Measurements from ENCODE around the gene PCNX2.
"Not testable (repeated sequence)": the region's sequence is repeated elsewhere in the genome, so short reads cannot be mapped to it uniquely, and the experiment has no call there.

PCNX2 gene

DNA sequence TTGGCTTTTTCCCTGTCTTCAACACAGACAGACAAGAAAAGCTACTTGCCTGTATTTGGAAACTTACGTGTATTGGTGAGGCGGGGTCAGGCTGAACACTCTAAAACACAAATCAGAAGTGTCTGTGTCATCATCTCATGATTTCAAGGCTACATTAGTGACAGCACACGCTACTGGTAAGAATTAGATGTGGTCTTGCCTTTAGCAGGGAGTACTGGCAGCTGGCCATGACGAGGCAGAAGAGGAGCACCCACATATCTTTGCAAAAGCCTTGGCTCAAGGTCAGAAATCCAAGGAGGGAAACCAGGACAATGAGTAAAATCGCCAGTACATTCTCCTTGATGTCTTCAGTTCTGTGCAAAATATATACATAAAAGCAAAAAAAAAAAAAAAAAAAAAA lies 77.7 kb downstream of the PCNX2 start:
- no peak for DNase-seq (ENCODE audit: low spot score)

DNA sequence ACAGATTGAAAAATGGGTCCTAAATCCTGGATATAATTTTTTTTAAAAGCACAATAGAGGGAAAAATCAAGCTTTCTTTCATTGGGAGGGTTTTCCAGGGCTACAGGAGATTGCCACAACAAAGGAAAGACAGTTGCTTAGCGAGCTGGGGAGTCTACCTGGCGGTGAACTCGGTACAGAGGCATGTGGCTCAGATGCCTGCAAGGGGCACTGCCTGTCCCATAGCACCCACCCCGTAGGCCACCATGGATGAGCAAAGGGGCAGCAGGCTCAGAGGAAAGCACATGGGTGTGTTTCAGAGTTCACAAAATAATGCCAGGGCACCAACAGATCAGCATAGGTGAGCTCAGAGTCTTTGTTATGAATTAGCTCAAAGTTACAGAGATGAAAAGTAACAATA lies 79.5 kb downstream of the PCNX2 start:
- no peak for DNase-seq (ENCODE audit: low spot score)

DNA sequence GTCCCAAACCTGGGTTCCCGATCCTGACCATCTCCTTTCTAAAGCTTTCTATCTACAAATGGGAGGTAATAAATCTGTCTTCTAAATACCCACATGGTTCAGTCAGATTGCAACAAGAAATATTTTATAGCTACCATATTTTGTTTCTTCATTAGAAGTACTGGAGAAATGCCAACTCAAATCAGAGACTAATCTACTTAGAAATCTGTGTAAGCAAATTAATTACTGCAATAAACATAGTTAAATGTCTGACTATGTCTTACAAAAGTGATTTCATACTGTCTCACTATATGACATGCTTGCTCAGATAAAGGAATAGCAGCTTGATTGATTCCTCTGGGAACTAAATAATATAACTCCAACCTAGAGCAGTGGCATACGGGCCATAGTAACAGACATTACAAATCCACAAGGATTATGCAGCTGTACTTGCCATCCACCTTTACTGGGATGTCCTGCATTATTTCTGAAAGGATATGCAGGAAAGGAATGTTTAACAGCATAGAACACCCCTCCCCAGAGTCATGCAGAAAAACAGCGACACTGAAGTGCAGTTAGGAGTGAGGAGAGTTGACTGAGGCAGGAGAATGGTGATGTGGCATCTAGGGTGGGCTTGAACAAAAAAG lies 80.3 kb downstream of the PCNX2 start:
- no peak for DNase-seq (ENCODE audit: low spot score)

DNA sequence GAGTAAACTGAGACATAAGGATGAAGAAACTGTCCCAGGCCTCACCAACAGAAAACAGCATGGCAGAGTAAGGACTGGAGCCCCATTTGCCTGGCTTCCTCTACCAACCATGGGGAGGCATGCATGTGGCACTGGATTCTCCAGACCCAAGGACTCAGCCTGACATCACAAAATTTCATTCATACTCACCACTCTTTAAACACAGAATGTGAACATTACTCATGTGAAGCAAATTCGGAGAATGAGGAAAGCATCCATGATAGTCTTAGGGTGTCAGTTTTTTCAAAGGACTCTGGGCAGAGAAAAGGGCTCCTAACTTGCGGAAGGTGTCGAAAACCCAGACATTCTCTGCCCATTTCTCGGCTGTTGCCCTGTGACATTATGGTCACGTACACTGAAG lies 83.9 kb downstream of the PCNX2 start:
- no peak for DNase-seq (ENCODE audit: low spot score)

DNA sequence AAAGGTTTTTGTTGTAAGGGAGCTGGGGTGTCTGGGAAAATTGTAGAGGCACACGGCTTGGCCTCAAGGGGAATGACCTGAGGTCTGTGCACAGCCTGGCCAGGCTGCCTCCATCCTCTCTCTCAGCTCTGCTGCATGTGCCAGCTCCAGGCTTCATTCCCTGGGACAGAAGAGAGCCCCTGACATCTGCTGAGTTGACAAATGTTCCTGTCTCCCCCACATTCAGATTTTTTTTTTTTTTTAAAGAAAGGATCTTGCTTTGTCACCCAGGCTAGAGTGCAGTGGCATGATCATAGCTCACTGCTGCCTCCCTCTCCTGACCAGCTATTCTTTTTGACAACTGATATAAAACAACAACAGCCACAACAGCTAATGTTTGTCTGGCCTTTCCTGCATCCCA lies 84.4 kb downstream of the PCNX2 start:
- no peak for DNase-seq (ENCODE audit: low spot score)

DNA sequence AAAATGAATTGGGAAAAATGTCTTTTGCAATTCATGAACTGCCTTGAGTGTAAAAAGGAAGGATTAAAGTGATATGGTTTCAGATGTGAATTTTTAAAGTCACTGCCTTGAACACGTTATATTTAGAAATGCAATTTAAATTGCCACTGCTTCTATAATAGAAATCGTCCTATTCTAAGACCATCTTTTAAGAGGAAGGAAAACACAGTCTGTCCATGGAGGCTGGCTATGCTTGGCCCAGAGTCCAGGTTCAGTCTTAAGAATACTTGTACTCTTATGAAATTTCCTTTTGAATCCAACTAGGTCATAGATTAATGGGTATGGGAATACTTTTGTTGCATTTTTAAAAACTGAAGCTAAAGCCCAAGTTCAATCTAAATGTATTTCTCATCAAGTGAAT lies 86.0 kb downstream of the PCNX2 start:
- DNase-seq (ENCODE audit: low spot score) = no peak

DNA sequence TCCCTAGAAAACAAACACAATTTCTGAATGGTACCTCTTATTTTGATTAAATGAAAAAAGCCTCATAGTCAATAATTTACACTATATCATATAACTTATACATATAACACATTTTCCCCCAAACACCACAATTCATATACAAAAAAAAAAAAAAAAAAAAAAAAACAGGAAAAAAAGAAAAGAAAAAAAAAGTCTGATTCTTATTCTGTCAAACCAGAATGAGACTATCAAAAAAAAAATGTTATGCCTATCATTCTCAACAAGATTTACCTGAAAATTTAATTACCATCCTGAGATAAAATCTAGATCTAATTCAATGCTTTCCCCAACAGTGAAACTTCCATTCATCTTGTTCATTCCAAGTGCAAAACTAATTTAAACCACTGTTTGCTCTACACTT lies 86.8 kb downstream of the PCNX2 start:
- no peak for DNase-seq (ENCODE audit: low spot score)

DNA sequence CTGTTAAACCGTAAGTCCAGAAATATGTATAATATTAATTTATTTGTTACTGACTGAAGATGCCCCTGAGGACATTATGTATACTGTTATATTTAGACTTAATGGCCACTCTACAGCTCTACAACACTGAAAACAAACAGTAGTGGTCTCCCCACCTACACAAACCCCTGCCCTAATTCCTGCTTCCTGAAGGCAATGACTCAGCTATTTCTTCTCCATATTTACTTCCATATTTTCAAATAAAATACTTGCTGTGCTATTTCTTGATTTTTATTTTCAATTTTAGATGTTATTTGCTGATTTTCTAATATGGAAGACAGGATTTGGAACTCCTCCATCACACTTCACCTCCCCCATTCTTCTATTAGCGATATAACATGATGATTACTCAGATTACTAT lies 97.6 kb downstream of the PCNX2 start:
- no peak for DNase-seq (ENCODE audit: low spot score)

DNA sequence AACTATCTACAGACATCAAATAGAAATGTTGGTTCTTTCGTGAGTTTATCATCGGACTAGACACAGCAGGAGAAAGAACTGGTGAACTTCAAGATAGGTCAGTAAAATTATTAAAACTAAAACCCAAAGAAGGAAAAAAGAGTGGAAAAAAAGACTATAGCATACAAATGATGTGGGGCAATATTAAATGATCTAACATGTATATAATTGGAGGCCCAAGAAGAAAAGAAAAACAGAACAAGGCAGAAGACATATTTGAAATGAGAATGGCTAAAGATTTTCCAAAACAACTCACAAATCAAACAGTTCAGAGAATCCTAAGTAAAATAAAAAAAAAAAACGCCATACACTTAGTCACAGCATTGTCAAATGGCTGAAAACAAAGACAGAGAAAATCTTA lies 101.8 kb downstream of the PCNX2 start:
- DNase-seq (ENCODE audit: low spot score) = no peak

DNA sequence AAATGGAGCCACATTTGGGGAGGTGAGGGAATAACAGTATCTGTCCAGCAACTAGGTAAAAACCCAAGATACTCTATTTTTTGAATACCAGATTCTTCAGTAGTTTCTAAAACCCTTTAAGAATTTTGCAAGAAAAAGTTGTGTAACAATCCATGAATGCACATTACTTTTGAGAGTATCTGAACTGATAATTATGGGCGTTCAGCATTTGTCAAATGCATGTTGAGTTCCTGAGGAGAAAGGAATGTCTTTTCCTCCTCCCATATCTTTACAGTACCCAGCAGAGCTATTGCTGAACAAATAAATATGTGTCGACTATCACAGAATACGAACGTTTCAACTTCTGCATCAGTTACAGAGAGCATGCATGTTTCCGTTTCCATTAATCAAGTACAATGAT lies 104.5 kb downstream of the PCNX2 start:
- DNase-seq (ENCODE audit: low spot score) = no peak

DNA sequence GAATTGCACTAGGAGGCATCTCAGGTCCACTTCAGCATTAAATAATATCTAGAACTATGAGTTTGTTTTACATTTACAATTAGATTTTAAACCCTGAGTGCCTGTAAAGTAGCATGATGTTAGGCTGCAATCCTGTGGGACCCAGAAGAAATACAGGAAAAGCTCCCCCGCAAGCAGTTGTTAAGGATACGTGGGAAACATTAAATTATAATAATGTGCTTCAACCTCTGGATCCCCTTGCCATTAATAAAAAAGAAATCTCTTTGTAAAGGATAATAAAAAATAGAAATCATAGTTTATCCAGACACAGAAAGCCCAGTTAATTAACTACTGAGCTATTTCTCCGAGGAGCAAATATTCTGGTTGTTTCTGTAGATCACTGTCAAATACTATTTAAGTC lies 106.0 kb downstream of the PCNX2 start:
- DNase-seq (ENCODE audit: low spot score) = no peak

DNA sequence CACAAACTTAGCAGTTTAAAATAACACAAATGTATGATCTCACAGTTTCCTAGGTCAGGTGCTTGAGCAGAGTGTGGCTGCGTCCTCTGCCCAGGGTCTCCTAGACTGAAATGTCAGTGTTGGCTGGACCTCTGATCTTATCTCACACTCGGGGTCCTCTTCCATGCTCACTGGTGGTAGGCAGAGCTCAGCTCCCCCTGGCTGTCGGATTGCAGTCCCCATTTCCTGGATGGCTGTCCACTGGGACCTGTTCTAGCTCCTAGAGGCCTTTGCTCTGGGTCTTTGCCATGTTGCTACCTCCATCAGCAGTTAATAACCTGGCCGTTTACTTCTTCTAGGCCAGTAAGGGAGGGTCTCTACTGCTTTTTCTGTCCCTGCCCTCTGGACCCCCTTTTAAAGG lies 107.5 kb downstream of the PCNX2 start:
- no peak for DNase-seq (ENCODE audit: low spot score)

DNA sequence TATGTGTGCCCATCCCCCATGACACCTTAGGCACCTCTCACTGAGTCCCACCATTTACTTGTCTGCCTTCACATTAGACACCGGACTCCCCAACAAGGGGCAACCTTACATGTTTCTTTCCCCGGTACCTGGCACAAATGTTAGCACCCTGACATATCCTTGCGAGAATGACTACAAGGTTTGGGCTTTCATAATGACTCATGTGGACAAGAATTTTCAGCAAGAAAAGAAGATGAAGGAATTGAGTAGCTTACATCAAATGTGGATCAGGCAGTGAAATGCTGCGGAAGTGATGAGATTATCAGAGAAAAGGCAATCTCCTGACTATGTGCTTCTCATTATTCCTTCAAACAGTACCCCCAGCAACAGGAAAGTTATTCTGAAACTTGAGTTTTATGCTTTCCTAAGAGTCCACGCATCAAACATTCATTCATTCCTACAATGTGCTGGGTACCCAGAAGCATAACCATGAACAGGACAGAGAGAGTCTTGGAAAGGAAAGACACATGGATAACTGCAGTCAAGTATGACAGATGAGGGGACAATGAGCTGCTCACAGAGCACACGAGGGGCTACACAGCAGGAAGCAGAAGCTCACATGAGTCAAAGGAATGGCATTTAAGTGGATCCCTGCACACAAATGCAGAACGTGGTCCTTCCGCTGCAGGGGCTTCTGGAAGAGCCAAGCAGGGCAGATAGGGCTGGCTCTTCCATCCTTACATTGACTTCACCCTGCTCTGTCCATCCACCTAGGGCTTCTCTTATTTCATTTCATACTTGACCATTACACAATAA lies 112.1 kb downstream of the PCNX2 start:
- no peak for DNase-seq (ENCODE audit: low spot score)

DNA sequence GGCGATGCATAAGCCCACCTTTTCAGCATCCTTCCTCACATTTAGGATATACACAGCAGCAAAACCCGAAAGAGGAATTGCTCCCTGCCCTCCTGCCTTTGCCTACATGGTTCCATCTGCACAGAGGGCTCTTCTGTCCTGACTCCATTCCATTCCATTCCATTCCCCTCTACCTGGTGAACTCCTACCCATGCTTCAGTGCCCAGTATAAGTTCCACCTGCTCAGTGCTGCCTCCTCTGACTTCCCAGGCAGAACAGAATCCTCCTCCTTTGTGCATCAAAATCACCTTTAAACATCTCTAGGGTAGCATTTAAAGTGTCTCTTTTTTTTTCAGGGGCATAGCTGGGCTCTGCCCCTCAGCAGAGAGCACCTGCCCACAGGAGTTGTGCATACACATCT lies 112.9 kb downstream of the PCNX2 start:
- DNase-seq (ENCODE audit: low spot score) = no peak

DNA sequence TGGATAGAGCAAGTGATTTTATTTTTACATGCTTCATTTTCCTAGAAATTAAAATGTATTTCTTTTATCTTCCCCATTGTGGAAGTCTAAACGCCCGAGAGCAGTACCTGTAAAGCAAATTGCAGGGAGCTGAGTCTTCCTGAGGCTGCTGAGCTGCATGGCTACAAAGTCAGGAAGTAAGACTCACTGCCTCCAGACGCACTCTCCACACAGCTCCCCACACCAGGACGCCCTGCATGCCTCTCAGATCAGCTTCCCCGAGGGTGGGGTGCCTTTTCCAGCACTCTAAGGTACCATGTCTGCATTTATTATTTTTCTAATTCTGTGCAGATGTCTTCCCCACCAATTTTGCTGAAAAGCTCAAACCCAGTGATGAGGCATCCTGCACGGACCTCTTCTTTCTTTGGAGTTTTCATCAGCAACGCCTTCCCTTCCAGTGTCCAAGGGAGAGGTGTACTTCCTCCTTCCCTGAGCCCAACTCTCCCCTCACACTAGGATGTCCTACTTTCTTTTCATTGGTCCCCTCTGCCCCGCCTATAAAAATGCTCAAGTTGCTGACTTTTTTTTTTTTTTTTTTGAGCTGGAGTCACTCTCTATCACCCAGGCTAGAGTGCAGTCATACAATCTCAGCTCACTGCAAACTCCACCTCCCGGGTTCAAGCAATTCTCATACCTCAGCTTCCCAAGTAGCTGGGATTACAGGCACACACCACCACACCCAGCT lies 114.7 kb downstream of the PCNX2 start:
- DNase-seq (ENCODE audit: low spot score) = no peak

DNA sequence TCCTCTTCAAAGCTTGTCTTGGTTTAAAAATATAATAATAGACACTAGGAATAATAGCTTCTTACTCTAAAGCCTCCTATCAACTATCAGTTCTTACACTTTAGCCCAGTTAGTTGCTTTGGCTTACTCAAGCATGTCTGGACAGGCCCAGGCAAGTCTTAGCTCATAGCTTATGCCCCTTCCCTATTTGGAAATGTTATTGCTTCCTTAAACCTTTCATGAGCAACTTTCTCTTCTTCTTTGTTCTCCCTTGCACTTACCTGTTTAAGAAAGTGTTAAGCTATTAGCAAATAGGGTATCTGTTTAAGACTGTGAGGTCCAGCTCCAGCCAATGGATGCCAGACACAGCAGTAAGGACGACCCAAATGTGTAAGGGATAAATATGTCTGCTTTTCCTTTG lies 115.9 kb downstream of the PCNX2 start:
- not testable (repeated sequence) for DNase-seq (ENCODE audit: low spot score)

DNA sequence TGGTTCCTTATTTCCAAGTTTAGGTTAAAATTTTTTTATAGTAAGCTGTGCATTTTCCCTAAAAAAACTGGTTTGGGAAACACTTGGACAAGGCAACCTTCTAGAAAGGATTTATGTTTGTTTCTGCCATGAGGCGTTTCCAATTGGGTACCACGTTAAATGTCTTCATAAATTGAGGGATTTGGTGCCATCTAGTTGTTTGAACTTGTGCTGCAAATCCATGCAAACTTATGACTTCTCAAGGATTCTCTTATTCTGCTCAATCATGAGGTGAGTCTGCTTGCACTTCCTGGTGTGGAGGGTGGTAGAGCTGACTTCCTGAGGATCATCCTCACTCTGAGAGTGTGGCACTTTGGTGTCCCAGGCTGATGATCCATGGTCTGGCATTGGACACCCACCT lies 123.3 kb downstream of the PCNX2 start:
- no peak for DNase-seq (ENCODE audit: low spot score)

DNA sequence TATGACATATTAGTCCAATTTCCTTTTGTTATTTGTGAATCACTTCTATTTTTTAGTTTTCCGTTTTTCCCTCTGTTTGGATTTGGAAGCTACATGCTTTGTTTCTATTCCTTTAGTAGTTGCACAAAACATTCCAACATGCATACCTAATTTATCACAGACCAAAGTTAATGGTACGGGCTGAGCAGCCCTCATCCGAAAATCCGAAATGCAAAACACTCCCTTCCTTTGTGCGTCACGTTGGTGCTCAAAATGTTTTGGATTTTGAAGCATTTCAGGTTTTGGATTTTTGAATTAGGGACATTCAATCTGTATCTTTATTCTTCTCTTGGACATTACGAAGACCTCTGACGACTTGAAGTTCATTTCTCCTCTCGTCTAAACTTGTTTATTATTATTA lies 124.8 kb downstream of the PCNX2 start:
- no peak for DNase-seq (ENCODE audit: low spot score)

DNA sequence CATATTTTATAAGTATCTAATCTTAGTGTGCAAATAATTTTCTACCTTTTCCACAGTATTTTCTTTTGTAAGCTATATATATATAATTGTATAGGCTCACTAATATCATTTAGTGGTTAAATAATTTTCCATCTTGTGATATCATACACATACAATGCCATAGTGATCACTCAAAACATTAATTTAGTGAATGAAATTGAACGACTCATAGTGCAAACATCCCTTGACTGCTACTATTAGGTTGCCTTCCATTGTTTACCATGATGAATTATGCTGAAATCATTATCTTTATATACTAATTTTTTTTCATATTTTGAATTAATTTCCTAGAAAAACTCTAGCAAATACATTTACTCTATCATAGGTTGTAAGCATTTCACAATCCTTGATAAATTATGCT lies 127.1 kb downstream of the PCNX2 start:
- no peak for DNase-seq (ENCODE audit: low spot score)

DNA sequence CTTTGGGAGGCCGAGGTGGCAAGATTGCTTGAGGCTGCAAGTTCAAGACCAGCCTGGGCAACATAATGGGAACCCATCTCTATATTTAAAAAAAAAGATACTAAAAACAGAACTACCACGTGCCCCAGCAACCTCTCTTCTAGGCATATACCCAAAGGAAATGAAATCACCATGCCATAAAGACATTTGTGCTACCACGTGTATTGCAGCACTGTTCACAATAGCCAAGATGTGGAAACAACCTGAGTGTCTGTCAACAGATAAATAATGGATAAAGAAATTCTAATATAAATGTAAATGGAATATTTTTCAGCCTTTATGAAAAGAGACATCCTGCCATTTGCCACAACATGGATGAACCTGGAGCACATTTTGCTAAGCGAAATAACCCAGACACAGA lies 128.6 kb downstream of the PCNX2 start:
- no peak for DNase-seq (ENCODE audit: low spot score)

DNA sequence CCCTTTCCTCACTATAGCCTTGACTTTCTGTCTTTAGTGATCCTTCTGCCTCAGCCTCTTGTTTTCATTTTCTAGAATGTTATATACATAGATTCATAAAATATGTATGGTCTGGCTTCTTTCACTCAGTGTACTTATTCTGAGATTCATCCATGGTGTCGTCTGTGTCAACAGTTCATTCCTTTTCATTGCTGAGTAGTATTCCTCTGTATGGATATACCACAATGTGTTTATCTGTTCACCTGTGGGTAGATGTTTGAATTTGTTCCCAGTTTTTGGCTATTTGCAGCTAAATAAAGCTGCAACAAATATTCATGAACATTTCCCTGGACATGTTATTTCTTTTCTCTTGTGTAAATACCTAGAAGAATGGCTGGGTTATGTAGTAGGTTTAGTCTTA lies 131.8 kb downstream of the PCNX2 start:
- DNase-seq (ENCODE audit: low spot score) = no peak

DNA sequence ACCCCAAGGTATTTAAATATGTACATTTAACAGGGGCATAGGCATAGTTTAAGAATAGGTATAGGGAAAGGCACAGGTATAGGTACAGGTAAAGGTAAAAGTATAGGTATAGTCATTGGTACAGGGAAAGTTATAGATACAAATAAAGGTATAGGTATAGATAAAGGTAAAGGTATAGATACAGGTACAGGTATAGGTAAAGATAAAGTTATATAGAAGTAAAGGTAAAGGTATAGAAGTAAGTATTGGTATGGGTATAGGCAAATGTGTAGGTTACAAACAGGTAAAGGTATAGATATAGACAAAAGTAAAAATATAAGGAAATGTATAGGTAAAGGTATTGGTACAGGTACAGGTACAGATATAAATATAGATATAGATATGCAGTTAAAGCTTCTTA lies 137.2 kb downstream of the PCNX2 start:
- no peak for DNase-seq (ENCODE audit: low spot score)

DNA sequence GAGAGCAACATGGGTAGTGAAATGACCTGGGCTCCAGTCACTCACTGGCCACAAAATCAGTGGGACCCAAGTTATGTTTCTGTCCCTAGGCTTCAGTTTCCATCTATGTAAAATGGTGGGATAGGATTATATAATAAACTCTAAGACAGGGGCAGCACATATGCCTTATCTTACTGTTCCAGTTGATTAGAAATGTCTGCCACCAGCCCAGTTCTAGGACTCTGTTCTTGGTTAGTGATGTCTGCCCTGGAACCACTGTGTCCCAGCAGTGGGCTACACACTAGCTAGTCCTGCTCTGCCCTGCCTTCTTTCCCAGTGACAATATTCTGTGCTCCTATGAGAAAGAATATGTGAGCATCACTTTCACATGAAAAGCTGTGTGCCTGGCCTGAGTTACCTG lies 138.3 kb downstream of the PCNX2 start:
- no peak for DNase-seq (ENCODE audit: low spot score)

Data from hematopoietic multipotent progenitor cell treated with erythropoietin and hydrocortisone succinate and interleukin-3 and kit ligand, for 17 days (in vitro differentiated cells).